Osteoblast (primary cell): ENCODE measurements around the gene GNS. TPM values are rescaled to one million over a fixed set of nuclear protein-coding genes. Genes with fewer than 3 reads are reported as not detected.
"Not testable (repeated sequence)": the region's sequence is repeated elsewhere in the genome, so short reads cannot be mapped to it uniquely, and the experiment has no call there.

ENCODE experiments used
- DNase-seq: peaks from one replicate; pipeline ENCODE4 v3.0.0; 2011; ENCODE audit warnings: low spot score, mixed read lengths; ENCODE audit not compliant: insufficient read length; ENCODE audit errors: missing footprints
- H2AFZ ChIP-seq: 2 replicates; pipeline ENCODE4 v1.6.0; 2011; ENCODE audit warnings: mild to moderate bottlenecking, low read length
- H3K27ac ChIP-seq: 2 replicates; pipeline ENCODE4 v1.5.1; 2011; ENCODE audit warnings: mild to moderate bottlenecking, low read depth, low read length, moderate library complexity
- H3K27me3 ChIP-seq: 2 replicates; pipeline ENCODE4 v1.6.0; 2012; ENCODE audit warnings: mild to moderate bottlenecking, control low read depth, inconsistent platforms, low read length, moderate library complexity; ENCODE audit not compliant: insufficient read depth
- H3K36me3 ChIP-seq: 2 replicates; pipeline ENCODE4 v1.5.1; 2011; ENCODE audit warnings: mild to moderate bottlenecking, low read length, control low read depth, moderate library complexity; ENCODE audit not compliant: insufficient read depth
- H3K4me1 ChIP-seq: 2 replicates; pipeline ENCODE4 v1.5.1; 2011; ENCODE audit warnings: mild to moderate bottlenecking, low read length, control low read depth, moderate library complexity; ENCODE audit not compliant: insufficient read depth
- H3K4me2 ChIP-seq: 2 replicates; pipeline ENCODE4 v1.6.0; 2011; ENCODE audit warnings: mild to moderate bottlenecking, low read length; ENCODE audit not compliant: insufficient read depth
- H3K4me3 ChIP-seq: fragments of 200-600 bp; sonication (generic); 3 replicates; pipeline ENCODE4 v1.5.1; 2012; ENCODE audit warnings: mild to moderate bottlenecking, low read length, inconsistent platforms; ENCODE audit not compliant: insufficient read depth
- H3K79me2 ChIP-seq: 2 replicates; pipeline ENCODE4 v1.6.0; 2012; ENCODE audit warnings: mild to moderate bottlenecking, low read length, control low read depth, inconsistent platforms; ENCODE audit not compliant: insufficient read depth
- H3K9me3 ChIP-seq: 2 replicates; pipeline ENCODE4 v1.5.1; 2011; ENCODE audit warnings: low read depth, low read length, control low read depth
- H4K20me1 ChIP-seq: 2 replicates; pipeline ENCODE4 v1.6.0; 2012; ENCODE audit warnings: mild to moderate bottlenecking, low read length, control low read depth; ENCODE audit not compliant: insufficient read depth
- CTCF ChIP-seq: IDR thresholded peaks from 2 replicates; pipeline ENCODE4 v1.5.1; 2011; ENCODE audit warnings: mild to moderate bottlenecking, low read depth, low read length, moderate library complexity; ENCODE audit errors: extremely low read depth
- total RNA-seq: library from RNA; depleted of rRNA; stranded (reverse); fragments of >200 nt; gene quantifications from 2 replicates; pipeline ENCODE4 v1.2.3, GENCODE V29; 2012

Gene GNS
- total RNA-seq, 1 donor, result 277 TPM

DNA sequence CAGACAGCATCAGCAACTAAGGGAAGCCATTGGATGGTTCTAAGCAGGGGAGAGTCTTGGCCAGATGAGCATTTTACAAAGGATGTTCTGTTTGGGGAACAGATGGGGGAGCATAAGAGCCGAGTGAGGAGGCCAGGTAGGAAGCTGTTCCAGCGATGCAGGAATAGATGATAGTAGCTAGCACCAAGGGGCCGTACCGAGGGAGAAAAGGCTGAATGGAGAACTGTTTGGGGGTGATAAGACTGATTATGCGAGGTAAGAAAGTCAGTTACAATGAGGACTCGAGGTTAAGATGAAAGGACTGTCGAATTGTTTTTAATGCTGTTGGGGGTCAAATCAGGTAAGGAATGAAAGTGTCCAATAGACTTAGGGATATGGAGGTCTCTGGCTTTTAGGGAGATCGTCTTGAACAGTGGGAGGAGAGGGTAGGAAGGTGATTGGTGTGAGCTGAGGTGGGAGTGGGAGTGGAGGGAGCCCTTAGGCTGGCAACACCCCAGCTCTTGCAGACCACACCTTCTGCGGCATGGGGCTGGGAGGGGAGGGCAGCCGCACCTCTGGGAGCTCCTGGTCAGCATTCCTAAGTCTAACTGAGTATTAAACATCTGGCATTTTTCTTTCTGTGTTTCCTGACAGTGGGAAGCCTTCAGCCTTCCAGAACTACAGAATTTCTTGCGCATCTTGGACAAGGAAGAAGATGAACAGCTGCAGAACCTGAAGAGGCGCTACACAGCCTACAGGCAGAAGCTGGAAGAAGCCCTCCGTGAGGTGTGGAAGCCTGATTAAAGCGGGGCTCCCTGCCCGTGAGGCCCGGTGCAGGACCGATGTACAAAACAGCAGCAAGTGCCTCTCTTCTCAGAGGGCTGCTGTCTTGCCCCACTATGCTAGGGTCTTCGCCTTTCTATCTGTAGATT lies 64.8 kb downstream of the GNS start:
- Histone ChIP-seq H3K4me2 (no peak overlapping the region), H3K27ac (no peak overlapping the region), H3K36me3 (peaks cover 10% of the 10 kb centered on the region), H4K20me1 (no peaks in the 10 kb centered on the region), H2AFZ (no peak overlapping the region), H3K79me2 (no peaks in the 10 kb centered on the region), H3K27me3 (no peaks in the 10 kb centered on the region), H3K4me1 (no peaks in the 10 kb centered on the region), H3K9me3 (no peaks in the 10 kb centered on the region), H3K4me3 (no peak overlapping the region)
- no peak for DNase-seq
- TF ChIP-seq CTCF, result no peak

DNA sequence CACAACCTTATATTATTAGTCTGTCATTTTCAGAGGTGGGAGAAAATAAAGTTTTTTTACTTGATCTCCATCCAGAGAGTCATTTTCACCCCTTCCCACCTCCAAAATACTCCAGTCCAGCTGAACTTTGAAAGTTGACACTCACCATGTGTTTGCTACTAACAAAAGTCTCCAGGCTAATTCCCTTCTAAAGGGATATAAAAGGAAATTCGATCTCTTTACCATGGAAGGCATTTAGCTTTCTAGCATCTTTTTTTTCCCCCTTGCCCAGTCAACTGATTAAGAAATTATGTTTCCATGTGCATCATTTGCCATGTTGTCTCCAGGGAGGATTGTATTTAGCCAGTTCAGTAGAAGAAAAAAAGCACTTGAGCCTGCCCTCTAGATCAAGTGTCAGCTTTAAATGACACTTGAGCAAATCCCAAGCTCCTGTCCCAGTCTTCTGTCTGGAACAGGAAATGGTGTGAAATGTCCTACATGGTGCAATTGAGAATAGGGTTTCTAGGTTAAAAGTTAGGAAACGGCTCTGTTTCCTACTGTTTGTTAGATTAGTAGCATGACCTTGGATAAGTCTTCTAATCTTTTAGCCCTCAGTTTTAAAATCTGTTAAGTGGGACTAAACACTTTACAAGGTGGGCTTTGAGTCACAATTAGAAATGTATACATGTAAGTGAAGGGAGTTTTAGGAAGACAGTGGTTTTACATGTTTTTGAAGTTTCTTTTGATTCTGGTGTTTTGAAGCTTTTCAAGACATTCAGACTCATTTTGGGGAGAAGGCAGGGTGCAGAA lies 67.2 kb downstream of the GNS start:
- Histone ChIP-seq H4K20me1 (no peaks in the 10 kb centered on the region), H3K4me2 (no peak overlapping the region), H3K4me3 (no peak overlapping the region), H3K27ac (no peak overlapping the region), H3K9me3 (no peaks in the 10 kb centered on the region), H3K79me2 (no peaks in the 10 kb centered on the region), H2AFZ (no peak overlapping the region), H3K36me3 (peaks cover 10% of the 10 kb centered on the region), H3K27me3 (no peaks in the 10 kb centered on the region), H3K4me1 (no peaks in the 10 kb centered on the region)
- TF ChIP-seq CTCF, result no peak
- DNase-seq, result no peak

DNA sequence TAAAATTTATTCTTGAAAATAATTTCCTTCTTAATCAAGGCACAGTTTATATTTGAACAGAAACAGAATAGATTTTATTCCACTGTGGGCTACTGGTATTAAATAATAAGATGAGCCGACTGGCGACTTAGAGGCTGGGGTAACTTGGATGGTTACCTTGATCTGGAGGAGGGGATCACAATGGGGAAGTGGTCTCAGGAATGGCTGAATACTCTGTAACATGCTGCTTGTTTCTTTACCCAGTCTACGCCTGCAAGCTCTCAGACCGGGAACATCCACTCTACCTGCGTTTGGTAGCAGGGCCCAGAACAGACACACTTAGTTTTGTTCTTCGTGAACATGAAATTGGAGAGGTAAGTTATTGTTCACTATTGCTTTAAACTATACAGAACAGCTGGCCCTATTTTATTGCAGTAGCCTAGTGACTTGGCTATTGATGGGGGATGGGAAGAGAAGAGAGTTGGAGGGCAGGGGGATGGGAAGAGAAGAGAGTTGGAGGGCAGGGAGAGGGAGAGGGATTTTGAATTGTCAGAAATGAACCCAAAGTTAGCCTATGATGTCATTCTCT lies 67.9 kb downstream of the GNS start:
- Histone ChIP-seq H3K27me3 (no peaks in the 10 kb centered on the region), H3K36me3 (peaks cover 12% of the 10 kb centered on the region), H3K9me3 (no peaks in the 10 kb centered on the region), H3K79me2 (no peaks in the 10 kb centered on the region), H3K4me2 (no peak overlapping the region), H4K20me1 (no peaks in the 10 kb centered on the region), H2AFZ (no peak overlapping the region), H3K27ac (no peak overlapping the region), H3K4me1 (no peaks in the 10 kb centered on the region), H3K4me3 (no peak overlapping the region)
- TF ChIP-seq CTCF, result no peak
- no peak for DNase-seq

DNA sequence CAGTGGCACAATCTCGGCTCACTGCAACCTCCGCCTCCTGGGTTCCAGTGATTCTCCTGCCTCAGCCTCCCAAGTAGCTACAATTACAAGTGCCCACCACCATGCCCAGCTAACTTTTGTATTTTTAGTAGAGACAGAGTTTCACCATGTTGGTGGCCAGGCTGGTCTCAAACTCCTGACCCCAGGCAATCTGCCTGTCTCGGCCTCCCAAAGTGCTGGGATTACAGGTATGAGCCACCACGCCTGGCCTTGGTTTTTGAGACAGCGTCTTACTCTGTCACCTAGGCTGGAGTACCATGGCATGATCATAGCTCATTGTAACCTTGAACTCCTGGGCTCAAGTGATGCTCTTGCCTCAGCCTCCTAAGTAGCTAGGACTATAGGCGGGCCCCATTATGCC lies 69.0 kb downstream of the GNS start:
- not testable (repeated sequence) for H3K9me3 ChIP-seq, H3K4me3 ChIP-seq, H3K36me3 ChIP-seq, DNase-seq, H3K27me3 ChIP-seq, H4K20me1 ChIP-seq, H3K4me2 ChIP-seq, H3K4me1 ChIP-seq, H3K27ac ChIP-seq, H2AFZ ChIP-seq, H3K79me2 ChIP-seq
